K562 (cell line): Measurements from ENCODE around the gene CNTN4. TPM values are rescaled to one million over a fixed set of nuclear protein-coding genes. Genes with fewer than 3 reads are reported as not detected.

Experiments used
- ATAC-seq: fragments of 200-7000 bp; cut with Tn5 transposase; 3 replicates; pipeline ENCODE4 v1.9.1; 2020; ENCODE audit warnings: moderate library complexity
- BruUV-seq: library from RNA; stranded (reverse); fragments of 400-500 nt; replicated peaks from 2 replicates; lab custom pipeline; 2021; lab: Mats Ljungman, UMichigan
- CTCF ChIA-PET: fragments of 300-600 bp; formaldehyde crosslinking; extraction: SDS; loops from one replicate; lab custom pipeline; 2021; ENCODE audit warnings: low intra/inter-chr PET ratio; lab: Yijun Ruan, JAX
- POLR2A ChIA-PET: fragments of 300-600, 350-650 bp; sonication (Branson Sonifier 250); formaldehyde crosslinking; extraction: SDS; loops from one replicate; lab custom pipeline; 2021; ENCODE audit warnings: antibody characterized with exemption, inconsistent platforms; lab: Yijun Ruan, JAX
- DNase-seq, 4 experiments: peaks; one replicate each; pipeline versions ENCODE4 v3.0.0 to v3.0.0-alpha.2; 2011 to 2018; ENCODE audit warnings: low spot score in 3 of 4, mixed read lengths in 3 of 4; ENCODE audit errors: extremely low read depth in 1 of 4
- FAIRE-seq: peaks from 2 replicates; lab custom pipeline; 2011; peaks lifted over from hg19 to GRCh38; lab: Jason Lieb, UNC
- H2AFZ ChIP-seq: 2 replicates; pipeline ENCODE4 v1.6.0; 2011; ENCODE audit warnings: low read depth, low read length, control low read depth, inconsistent platforms
- H3K27ac ChIP-seq: fragments of 200-600 bp; 3 replicates; pipeline ENCODE4 v1.8.0; 2011; ENCODE audit warnings: low read depth, mild to moderate bottlenecking, control low read depth, inconsistent platforms, low read length, moderate library complexity, mixed read lengths; ENCODE audit errors: extremely low read depth
- H3K27me3 ChIP-seq, 2 experiments: fragments of 300-600 bp in 1 of 2; 2 replicates in 1 of 2; 3 replicates in 1 of 2; pipeline versions ENCODE4 v1.6.0 to v1.8.0; 2011; ENCODE audit warnings: inconsistent platforms in 2 of 2, low read length in 2 of 2, mild to moderate bottlenecking in 1 of 2, mixed read lengths in 1 of 2, moderate library complexity in 1 of 2; ENCODE audit not compliant: control insufficient read depth in 2 of 2, insufficient read depth in 2 of 2
- H3K36me3 ChIP-seq: fragments of 300-600 bp; 3 replicates; pipeline ENCODE4 v1.8.0; 2011; ENCODE audit warnings: mild to moderate bottlenecking, low read length, inconsistent platforms; ENCODE audit not compliant: control insufficient read depth, insufficient read depth
- H3K4me1 ChIP-seq, 2 experiments: fragments of 200-600 bp in 1 of 2; replicated peaks in 1 of 2; 2 replicates in 1 of 2; 3 replicates in 1 of 2; pipeline versions ENCODE4 v1.5.1 to v1.8.0; 2011; ENCODE audit warnings: inconsistent platforms in 2 of 2, low read length in 2 of 2, mild to moderate bottlenecking in 1 of 2, mixed read lengths in 1 of 2, moderate library complexity in 1 of 2; ENCODE audit not compliant: control insufficient read depth in 2 of 2, insufficient read depth in 2 of 2
- H3K4me2 ChIP-seq: 2 replicates; pipeline ENCODE4 v1.6.1; 2011; ENCODE audit warnings: low read length, control low read depth, inconsistent platforms, mixed read lengths; ENCODE audit not compliant: insufficient read depth
- H3K4me3 ChIP-seq: fragments of 200-600 bp; sonication (generic), shearing (Covaris generic); 2 replicates; pipeline ENCODE4 v1.5.1; 2016; ENCODE audit warnings: control low read depth, inconsistent platforms
- H3K79me2 ChIP-seq: fragments of 200-600 bp; 3 replicates; pipeline ENCODE4 v1.8.0; 2011; ENCODE audit warnings: low read length, inconsistent platforms; ENCODE audit not compliant: control insufficient read depth, insufficient read depth
- H3K9ac ChIP-seq, 2 experiments: 2 replicates each; pipeline versions ENCODE4 v1.6.0 to v1.6.1; 2011; ENCODE audit warnings: low read depth in 2 of 2, low read length in 2 of 2, control low read depth in 1 of 2, inconsistent platforms in 1 of 2, mild to moderate bottlenecking in 1 of 2, mixed read lengths in 1 of 2; ENCODE audit not compliant: insufficient read depth in 1 of 2
- H3K9me1 ChIP-seq: one replicate; pipeline ENCODE4 v1.6.0; 2011; ENCODE audit warnings: inconsistent platforms, mild to moderate bottlenecking, low read length, moderate library complexity; ENCODE audit not compliant: control insufficient read depth, insufficient read depth
- H3K9me3 ChIP-seq: replicated peaks from 2 replicates; pipeline ENCODE4 v1.5.1; 2011; ENCODE audit warnings: low read depth, low read length, inconsistent platforms; ENCODE audit not compliant: control insufficient read depth, insufficient read depth
- H4K20me1 ChIP-seq: replicated peaks from 2 replicates; pipeline ENCODE4 v1.6.1; 2011; ENCODE audit warnings: low read length, inconsistent platforms, mixed read lengths; ENCODE audit not compliant: control insufficient read depth, insufficient read depth
- FOXA1 ChIP-seq: fragments of 450-650 bp; IDR thresholded peaks from 2 replicates; pipeline ENCODE4 v1.6.1; 2016; ENCODE audit warnings: mild to moderate bottlenecking, borderline replicate concordance
- MAFG ChIP-seq: fragments of 450-650 bp; conservative IDR thresholded peaks from 2 replicates; pipeline ENCODE4 v1.6.1; 2016; ENCODE audit warnings: missing genetic modification characterization, missing compliant biosample characterization
- NKRF ChIP-seq: fragments of 450-650 bp; IDR thresholded peaks from 2 replicates; pipeline ENCODE4 v1.6.1; 2016; ENCODE audit warnings: borderline replicate concordance
- ZHX1 ChIP-seq: fragments of 150-350 bp; conservative IDR thresholded peaks from 2 replicates; pipeline ENCODE4 v1.6.1; 2014; ENCODE audit warnings: low read length
- ZNF280A ChIP-seq: fragments of 450-650 bp; IDR thresholded peaks from 2 replicates; pipeline ENCODE4 v1.6.1; 2018; ENCODE audit warnings: mild to moderate bottlenecking, low read depth; ENCODE audit not compliant: partially characterized antibody
- ZNF316 ChIP-seq: fragments of 450-650 bp; IDR thresholded peaks from 2 replicates; pipeline ENCODE4 v1.6.1; 2016
- WGBS: fragments of 100-300 bp; shearing (Covaris generic); methylation state at CpG from one replicate; pipeline ENCODE4 v1.1.6; 2016; ENCODE audit warnings: low coverage, mixed read lengths; ENCODE audit not compliant: insufficient coverage; ENCODE audit errors: missing lambda C conversion rate; 5-methylcytosine and 5-hydroxymethylcytosine counted together
- in situ Hi-C: fragments of 300-500 bp; cut with MboI; formaldehyde crosslinking; loops from 4 replicates; pipeline ENCODE4 v1.15.0; 2018; ENCODE audit warnings: inconsistent platforms, mixed read lengths
- intact Hi-C: fragments of 100-400 bp; cut with micrococcal nuclease; formaldehyde crosslinking; loops from 2 replicates; pipeline ENCODE4 v1.14.2; 2022
- polyA plus RNA-seq, 8 experiments: library from polyadenylated mRNA; depleted of rRNA in 4 of 8; stranded (reverse) in 5 of 8; unstranded in 3 of 8; fragments of >200 nt; fragmentation: Nextera tagmentation in 2 of 8; fragmentation: Illumina TruSeq in 1 of 8; extraction: Ambion mirVana in 2 of 8; extraction: Trizol in 1 of 8; gene quantifications; 2 replicates each; pipeline versions ENCODE4 v1.2.1 to v1.2.3, GENCODE V29; 2011 to 2014; ENCODE audit warnings: inconsistent platforms in 1 of 8, missing spikeins in 1 of 8
- total RNA-seq, 7 experiments: library from RNA; depleted of rRNA in 6 of 7; stranded (reverse); fragments of >200 nt in 6 of 7; fragmentation: Illumina TruSeq in 2 of 7; extraction: Trizol in 2 of 7; gene quantifications; 2 replicates each; pipeline versions ENCODE4 v1.2.1 to v1.2.3, GENCODE V29; 2011 to 2021; ENCODE audit warnings: low replicate concordance in 1 of 7

Gene CNTN4
- total and polyA plus RNA-seq, 9 of the 15 experiments (the other 6 are each of a cell fraction or from before 2014, with no cell fraction given), result not detected

GRCh38 chr3:2793987-2794386 lies 695.3 kb downstream of the CNTN4 start (continued):
- TF ChIP-seq ZHX1, result no peak

DNA sequence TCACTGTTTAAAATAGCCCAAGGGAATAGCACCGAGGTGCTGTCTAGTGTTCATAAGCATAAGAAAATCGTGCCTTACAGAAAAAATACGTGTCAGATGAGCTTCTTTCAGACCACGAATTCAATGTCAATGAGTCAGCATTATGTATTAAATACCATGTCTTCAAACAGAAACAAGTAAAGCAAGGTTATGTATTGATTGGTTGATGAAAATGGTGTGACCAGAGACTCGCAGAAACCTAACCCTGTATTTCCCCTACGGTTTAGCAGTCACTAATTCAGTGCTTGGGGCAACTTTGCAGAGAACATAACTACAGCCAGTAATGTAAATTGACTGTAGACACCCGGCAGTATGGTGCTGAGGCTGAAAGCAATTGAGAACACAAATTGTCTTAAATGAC lies 703.8 kb downstream of the CNTN4 start:
- no peaks in the 10 kb centered on the region for H3K27me3 ChIP-seq
- ChIA-PET CTCF (no interaction called here), POLR2A (interaction anchor here (0.6 kb wide), 1 partner anchor 478 kb away, joined by 3 read pairs; no protein-coding TSS in a partner anchor)
- no peaks in the 10 kb centered on the region for H3K4me1 ChIP-seq
- intact Hi-C loops, result no loop called here
- 0 out of 2 replicates have a peak, but pooled peaks have one; percentile 14 for TF ChIP-seq MAFG
- no peak for TF ChIP-seq ZNF280A
- TF ChIP-seq ZNF316, result peak; percentile 12; the same call in 1 of the 2 replicates
- TF ChIP-seq NKRF, result no peak
- no peak for TF ChIP-seq FOXA1
- in situ Hi-C loops, result no loop called here
- WGBS, result 0% methylated on average over 7 of the region's 7 CpGs
- H4K20me1 ChIP-seq, result no peaks in the 10 kb centered on the region
- no peaks in the 10 kb centered on the region for H3K36me3 ChIP-seq
- H3K9ac ChIP-seq, result no peak overlapping the region
- DNase-seq, result no peak
- no peak overlapping the region for H3K4me3 ChIP-seq
- H3K79me2 ChIP-seq, result no peaks in the 10 kb centered on the region
- no peak overlapping the region for H2AFZ ChIP-seq
- no peaks in the 10 kb centered on the region for H3K9me3 ChIP-seq
- no peak overlapping the region for H3K27ac ChIP-seq
- H3K9me1 ChIP-seq, result no peaks in the 10 kb centered on the region
- no peak overlapping the region for H3K4me2 ChIP-seq
- FAIRE-seq, result no peak
- no peak for ATAC-seq
- no TSS peak for BruUV-seq
